Stimulated activated CD4-positive, alpha-beta T cell treated with anti-CD3 and anti-CD28 coated beads, Interleukin-2, amount 100 ng/mL, for 24 hours (primary cell): Measurements from ENCODE around the gene CNTNAP2.
"Not testable (repeated sequence)": the region's sequence is repeated elsewhere in the genome, so short reads cannot be mapped to it uniquely, and the experiment has no call there.

Experiments
- DNase-seq, 2 donors: peaks; one replicate each; pipeline ENCODE4 v3.0.0-alpha.2; 2020

The CNTNAP2 gene

GRCh38 chr7:148011753-148012152, 1895.2 kb downstream of the CNTNAP2 start:
- no peak for DNase-seq

- no peak for DNase-seq
Observed at GRCh38 chr7:148014001-148014400, 1897.4 kb downstream of the CNTNAP2 start.

DNA sequence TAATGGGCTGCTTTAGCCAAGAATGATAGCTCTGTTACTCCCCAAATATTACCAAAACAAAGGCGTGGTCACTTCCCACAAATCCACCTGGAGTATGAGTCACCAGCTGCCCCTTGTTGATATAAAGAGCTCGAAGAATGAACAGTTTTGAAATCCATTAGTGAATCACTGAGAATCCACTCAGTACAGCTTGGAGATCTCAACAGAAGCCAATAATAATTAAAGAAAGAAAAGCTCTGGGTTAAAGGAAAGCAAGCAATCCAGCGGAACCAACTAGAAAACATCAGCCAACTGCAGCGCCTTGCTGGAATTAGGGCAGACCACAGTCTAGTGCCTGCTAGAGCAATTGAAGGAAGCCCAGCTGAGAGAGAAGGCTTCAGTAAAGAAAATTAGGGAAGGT, 1897.9 kb downstream of the CNTNAP2 start:
- no peak for DNase-seq

DNA sequence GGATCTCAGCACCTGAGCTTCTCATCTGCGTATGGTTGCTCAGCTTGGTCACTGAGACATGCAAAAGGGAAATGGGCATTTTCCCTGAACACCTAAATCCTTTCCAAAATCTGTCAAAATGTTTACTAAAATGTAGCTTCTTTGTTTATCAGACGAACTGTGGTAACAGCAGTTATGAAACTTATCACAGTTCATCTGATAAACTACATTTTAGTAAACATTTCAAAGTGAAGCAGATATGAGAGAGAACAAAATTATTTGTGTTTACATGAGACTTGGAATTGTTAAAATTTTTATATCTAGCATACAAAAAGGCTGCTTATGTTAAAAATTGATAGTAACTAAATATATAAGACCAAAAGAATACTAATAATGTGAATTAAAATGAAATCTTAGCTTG, 1900.5 kb downstream of the CNTNAP2 start:
- no peak for DNase-seq

- DNase-seq, result no peak
Observed at GRCh38 chr7:148020679-148021078, 1904.1 kb downstream of the CNTNAP2 start.

- no peak for DNase-seq
Observed at GRCh38 chr7:148021507-148022045, 1905.0 kb downstream of the CNTNAP2 start.

- no peak for DNase-seq
Observed at GRCh38 chr7:148022832-148023231, 1906.2 kb downstream of the CNTNAP2 start.

DNA sequence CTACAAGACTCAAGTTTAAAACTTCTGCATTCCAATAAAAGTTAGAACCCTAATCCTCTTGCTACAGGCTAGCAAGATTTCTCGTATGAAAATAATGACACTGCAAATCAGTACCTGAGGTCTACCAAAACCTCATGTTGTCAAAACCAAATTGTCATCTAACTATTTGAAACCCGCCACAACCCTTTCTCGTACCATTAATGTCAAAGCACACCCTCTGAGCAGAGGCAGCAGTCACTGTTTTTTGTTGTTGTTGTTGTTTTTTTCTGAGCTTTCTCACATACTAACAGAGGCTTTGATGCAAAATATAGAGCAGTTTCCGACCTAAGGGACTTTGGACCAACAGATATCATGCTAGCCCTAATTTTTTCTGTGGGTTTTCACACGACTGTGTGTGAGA, 1910.1 kb downstream of the CNTNAP2 start:
- DNase-seq, result no peak

GRCh38 chr7:148028165-148028564, 1911.6 kb downstream of the CNTNAP2 start:
- no peak for DNase-seq

DNA sequence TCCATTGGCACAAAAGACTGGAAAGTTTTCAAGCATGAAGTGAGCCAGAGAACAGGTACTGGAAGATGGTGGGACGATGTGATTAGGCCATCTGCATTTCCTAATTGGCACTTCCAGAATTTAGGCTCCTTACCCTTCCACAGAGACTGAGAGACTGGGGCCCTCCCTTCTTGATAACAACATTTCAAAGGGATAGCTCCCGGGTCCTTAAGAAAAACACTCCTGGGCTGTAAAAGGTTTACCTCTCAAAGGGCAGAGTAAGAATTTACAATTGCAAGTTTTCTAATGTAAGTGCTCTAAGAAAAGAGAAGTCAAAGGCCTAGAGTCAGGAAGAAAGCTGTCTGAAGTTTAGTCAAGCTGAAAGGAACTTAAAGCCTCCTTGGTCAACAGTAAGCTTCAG, 1914.4 kb downstream of the CNTNAP2 start:
- no peak for DNase-seq

- DNase-seq, result no peak
Observed at GRCh38 chr7:148031811-148032210, 1915.2 kb downstream of the CNTNAP2 start.

DNA sequence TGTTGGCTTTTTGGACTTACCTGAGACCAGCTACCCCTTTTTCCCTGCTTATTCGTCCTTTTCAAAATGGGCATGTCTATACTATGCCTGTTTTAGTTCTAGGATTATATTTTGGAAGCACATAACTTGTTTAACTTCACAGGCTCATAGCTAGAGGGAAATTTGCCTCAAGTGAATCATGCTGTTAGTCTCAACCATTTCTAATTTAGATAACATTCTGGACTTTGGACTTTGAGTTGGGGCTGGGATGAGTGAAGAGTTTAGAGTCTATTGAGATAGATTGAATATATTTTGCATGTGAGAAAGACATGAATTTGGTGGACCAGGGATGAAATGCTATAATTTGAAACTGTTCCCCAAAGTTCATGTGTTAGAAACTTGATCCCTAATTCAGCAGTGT, 1919.3 kb downstream of the CNTNAP2 start:
- DNase-seq, result no peak

DNA sequence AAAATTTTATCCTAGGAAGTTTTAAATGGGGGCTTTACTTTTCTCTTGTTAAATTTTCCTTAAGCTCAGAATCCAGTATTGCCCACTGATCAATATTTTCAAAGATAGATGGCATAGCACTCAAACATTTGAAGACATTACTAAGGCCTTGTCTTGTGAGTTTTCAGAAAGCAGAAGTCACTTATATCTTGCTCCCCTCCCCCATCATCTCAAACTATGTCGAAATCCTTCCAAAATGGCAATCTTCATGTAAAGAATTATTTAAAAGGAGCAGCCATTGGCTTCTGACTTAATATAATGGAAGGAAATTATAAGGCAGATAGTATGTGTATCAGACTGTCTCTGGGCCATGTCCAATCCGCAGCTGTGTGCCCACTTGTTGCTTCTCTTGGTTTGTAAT, 1920.4 kb downstream of the CNTNAP2 start:
- no peak for DNase-seq

DNA sequence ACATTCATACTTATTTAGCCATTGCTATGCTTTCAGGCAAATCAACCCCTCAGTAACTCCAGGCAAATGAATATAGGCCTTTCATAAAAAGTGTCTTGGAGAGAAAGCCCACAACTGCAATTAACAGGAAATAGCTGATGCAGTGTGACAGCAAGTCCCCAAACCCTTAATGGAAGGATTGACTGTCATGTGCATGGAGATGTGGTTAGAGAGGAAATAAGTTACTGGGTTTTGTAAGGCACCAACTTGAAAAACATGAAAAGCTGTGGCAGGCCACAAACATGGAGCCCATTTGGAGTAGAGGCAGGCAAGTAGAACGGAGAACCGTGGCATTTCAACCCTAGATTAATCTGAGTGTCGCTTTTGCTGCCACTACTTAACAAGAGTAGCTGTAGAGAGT, 1924.6 kb downstream of the CNTNAP2 start:
- no peak for DNase-seq

GRCh38 chr7:148042935-148043631, 1926.5 kb downstream of the CNTNAP2 start:
- no peak for DNase-seq

- no peak for DNase-seq
Observed at GRCh38 chr7:148044173-148044572, 1927.6 kb downstream of the CNTNAP2 start.

DNA sequence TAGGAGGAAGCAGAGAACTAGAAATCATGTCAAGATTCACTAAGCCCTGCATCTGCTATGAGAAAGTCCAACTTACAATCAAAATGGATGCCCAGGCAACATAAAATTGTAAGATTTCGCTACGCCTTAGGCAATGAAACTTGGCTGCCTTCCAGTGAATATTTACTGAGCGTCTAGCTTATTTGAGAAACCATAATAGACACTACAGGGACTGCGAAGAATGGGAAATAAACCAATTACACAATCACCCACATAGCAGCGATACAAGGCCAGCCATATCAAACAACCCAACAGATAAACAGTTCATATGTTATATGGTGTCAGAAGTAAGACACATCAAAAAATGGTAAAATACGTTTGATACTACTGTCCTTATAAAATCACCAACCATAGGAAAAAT, 1928.9 kb downstream of the CNTNAP2 start:
- no peak for DNase-seq

DNA sequence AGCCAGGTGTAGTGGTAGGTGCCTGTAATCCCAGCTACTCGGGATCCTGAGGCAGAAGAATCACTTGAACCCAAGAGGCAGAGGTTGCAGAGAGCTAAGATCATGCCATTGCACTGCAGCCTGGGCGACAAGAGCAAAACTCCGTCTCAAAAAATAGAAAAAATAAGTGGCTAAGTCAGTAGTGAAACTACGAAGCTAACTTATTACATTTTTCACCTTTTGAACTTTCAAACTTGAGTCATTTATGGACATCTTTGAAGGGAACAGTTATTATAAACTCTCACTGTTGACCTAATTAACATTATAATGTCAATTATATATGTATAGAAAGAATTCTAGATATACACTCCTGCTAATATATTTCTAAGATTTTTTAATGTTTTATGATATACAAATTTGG, 1932.5 kb downstream of the CNTNAP2 start:
- DNase-seq, result no peak

DNA sequence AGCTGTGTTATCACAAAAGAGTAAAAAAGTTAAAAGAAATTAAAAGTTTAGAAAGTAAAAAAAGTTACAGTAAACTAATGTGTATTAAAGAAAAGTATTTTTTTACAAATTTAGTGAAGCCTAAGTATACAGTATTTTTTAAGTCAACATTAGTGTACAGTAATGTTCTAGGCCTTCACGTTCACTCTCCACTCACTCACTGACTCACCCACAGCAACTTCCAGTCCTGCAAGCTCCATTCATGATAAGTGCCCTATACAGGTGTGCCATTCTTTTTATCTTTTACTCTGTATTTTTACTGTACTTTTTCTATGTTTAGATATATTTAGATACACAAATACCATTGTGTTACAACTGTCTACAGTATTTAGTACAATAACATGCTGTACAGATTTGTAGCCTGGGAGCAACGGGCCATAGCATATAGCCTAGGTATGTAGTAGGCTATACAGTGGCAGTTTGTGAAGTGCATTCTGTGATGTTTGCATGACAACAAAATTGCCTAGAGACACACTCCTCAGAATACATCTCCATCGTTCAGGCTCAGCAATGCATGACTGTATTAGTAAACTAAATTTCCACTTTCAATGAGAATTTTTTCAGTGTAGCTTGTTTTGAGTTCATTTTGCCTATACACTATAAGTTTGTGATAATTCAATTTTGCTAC, 1934.0 kb downstream of the CNTNAP2 start:
- no peak for DNase-seq

- no peak for DNase-seq
Observed at GRCh38 chr7:148056406-148056805, 1939.8 kb downstream of the CNTNAP2 start.

GRCh38 chr7:148058092-148058491, 1941.5 kb downstream of the CNTNAP2 start:
- DNase-seq, result no peak

GRCh38 chr7:148058753-148059152, 1942.2 kb downstream of the CNTNAP2 start:
- DNase-seq, result no peak

- DNase-seq, result no peak
Observed at GRCh38 chr7:148060724-148061123, 1944.1 kb downstream of the CNTNAP2 start.

DNA sequence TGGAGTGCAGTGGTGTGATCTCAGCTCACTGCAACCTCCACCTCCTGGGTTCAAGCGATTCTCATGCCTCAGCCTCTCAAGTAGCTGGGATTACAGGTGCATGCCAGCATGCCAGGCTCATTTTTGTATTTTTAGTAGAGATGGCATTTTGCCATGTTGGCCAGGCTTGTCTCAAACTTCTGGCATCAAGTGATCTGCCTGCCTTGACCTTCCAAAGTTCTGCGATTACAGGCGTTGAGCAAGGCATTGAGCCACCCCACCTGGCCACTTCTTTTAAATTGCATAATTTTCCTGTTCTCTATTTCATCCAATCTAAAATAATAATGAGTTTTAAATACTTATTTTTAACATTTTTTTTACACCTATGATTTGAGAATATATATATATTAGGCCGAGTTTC, 1961.5 kb downstream of the CNTNAP2 start:
- not testable (repeated sequence) for DNase-seq
